ENCODE measurements around the gene SRPK3.

DNA sequence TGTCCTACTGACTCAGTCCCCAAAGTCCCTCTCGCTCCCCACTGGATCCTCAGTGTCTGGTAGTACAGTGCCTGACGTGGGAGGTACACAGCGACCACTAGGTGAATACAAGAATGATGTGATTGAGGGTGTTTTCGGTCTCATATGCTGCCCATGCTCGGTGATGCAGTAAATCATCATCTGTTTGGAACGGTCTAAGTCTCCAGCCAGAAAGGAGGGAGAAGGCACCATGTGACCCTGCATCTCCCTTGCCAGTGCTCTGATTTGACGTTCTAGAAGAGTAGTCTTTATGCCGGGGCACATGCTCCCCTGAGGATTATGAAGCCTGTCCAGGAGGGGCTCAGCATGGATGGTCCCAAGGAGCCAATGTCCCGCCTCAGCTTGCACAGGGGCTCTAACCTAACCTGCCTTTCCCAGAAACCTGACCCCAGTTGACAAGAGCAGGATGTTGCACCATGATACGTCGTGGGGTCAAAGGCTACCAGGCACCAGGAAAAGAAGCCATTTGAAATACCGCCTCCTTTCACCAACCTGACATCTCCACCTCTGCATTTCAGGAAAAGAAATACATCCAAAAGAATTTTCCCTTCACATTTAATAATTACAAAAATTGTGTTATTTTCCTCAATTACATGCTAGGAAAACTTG is 30.6 kb upstream of the SRPK3 start:
- TF ChIP-seq, protein P1, sequence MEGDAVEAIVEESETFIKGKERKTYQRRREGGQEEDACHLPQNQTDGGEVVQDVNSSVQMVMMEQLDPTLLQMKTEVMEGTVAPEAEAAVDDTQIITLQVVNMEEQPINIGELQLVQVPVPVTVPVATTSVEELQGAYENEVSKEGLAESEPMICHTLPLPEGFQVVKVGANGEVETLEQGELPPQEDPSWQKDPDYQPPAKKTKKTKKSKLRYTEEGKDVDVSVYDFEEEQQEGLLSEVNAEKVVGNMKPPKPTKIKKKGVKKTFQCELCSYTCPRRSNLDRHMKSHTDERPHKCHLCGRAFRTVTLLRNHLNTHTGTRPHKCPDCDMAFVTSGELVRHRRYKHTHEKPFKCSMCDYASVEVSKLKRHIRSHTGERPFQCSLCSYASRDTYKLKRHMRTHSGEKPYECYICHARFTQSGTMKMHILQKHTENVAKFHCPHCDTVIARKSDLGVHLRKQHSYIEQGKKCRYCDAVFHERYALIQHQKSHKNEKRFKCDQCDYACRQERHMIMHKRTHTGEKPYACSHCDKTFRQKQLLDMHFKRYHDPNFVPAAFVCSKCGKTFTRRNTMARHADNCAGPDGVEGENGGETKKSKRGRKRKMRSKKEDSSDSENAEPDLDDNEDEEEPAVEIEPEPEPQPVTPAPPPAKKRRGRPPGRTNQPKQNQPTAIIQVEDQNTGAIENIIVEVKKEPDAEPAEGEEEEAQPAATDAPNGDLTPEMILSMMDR (optimal IDR thresholded peaks at IDR 0.05 in 1 of 3, IDR thresholded peaks at IDR 0.05 in 1 of 3, conservative IDR thresholded peaks at IDR 0.05 in 1 of 3; ENCODE audit: extremely low read depth in 1 of 3, insufficient read depth in 2 of 3, low read length in 3 of 3) = no peak
- no peak for TF ChIP-seq EZH2 (IDR thresholded peaks at IDR 0.05; ENCODE audit: low read length)

All from keratinocyte (primary cell).